HPDE6-E6E7 (cell line): ENCODE data around the gene NUFIP2.
"Not testable (repeated sequence)": the region's sequence is repeated elsewhere in the genome, so short reads cannot be mapped to it uniquely, and the experiment has no call there.

Experiments
- DNase-seq: peaks from one replicate; pipeline ENCODE4 v3.0.0; 2011; ENCODE audit warnings: missing footprints; ENCODE audit errors: extremely low spot score

The NUFIP2 gene

GRCh38 chr17:29238133-29238850 lies 55.7 kb downstream of the NUFIP2 start:
- DNase-seq: no peak

- no peak for DNase-seq
These were observed 56.3 kb downstream of the NUFIP2 start for GRCh38 chr17:29237476-29238132.

- DNase-seq: no peak
These were observed 58.0 kb downstream of the NUFIP2 start for GRCh38 chr17:29235904-29236303.

GRCh38 chr17:29234972-29235371 lies 59.0 kb downstream of the NUFIP2 start:
- not testable (repeated sequence) for DNase-seq

- DNase-seq: no peak
These were observed 60.6 kb downstream of the NUFIP2 start for GRCh38 chr17:29233301-29233700.

DNA sequence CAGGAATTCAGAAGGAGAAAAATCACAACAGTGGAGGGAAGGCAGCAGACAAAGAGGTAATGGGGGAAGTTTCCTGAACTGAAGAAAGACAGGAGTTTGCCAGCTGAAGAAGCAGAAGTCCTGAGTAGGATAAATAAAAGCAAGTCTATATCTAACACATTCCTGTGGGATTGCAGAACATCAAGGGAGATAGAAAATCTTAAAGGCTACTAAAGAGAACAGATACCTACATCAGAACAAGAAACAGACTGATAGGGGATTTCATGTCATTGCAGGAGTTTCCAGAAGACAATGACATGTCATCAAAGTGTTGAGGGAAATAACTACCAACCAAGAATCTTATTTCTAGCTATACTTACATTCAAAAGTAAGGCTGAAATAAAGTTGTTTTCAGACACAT lies 68.6 kb downstream of the NUFIP2 start:
- no peak for DNase-seq

- DNase-seq: not testable (repeated sequence)
These were observed 72.6 kb downstream of the NUFIP2 start for GRCh38 chr17:29221338-29221737.

DNA sequence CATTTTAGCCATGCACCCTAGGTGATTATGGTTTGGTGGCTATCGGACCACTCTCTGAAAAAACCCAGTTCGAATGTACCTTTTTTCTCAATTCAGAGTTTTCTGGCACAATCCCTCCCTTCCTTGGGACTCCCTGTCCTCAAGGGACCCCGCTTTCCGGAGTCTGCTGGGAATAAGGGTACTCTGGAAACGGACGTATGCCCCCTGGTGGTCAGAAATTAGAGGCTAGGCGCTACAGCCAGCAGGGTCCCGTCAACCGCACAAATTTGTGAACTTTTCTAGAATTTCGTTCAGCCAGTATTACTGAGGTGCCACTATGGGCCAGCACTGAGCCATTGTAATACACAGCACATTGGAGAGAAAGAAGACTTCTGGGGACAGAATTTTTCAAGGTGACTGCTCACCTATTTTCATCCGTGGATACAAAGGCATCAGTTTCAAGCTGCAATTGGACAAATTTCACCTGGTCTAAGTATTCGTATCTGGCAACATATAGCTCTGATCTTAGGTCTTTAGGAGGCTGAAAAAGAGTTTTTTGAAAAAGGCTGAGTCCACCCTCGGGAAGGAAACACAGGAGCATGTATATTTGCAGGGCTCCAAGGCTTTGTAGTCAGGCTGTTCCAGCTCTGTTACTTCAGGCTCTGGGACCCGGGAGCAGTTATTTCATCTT lies 74.4 kb downstream of the NUFIP2 start:
- DNase-seq: peak; percentile 71

DNA sequence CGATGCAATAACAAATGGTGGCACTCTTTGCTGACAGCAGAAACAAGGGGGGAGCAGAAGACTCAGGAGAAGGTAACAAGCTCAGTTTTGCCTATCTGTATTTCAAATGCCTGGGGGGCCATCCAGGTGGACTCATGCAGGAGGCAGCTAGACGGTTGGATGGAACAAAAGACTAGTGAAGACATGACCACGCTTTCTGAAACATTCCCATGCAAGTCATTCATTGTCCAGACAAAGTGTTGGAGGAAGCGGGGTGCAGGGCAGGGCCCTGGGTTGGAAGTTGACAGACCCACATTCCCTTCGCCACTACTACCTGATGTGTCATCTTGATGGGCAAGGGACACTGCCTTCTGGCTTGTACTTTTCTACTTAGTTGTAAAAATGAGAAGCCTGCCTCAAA lies 77.1 kb downstream of the NUFIP2 start:
- DNase-seq: no peak

GRCh38 chr17:29216181-29216580 lies 77.8 kb downstream of the NUFIP2 start:
- no peak for DNase-seq

- no peak for DNase-seq
These were observed 78.2 kb downstream of the NUFIP2 start for GRCh38 chr17:29215717-29216116.

DNA sequence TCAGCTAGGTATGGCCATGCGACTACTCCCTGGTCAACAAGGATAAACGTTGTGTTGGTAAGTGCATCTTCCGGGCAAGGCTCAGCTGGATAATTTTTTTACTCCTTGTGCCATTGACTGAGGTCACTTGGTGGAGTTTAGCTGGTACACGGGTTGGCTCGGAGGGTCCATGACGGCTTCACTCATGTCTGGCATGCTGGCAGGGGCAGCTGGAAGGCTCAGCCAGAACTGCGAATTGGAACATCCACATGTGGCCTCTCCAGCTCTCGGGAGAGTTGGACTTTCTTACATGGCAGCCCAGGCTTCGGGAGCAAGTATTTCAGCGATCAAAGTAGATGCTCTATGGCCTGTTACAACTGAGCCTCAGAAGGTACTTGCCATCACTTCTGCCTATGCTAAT lies 78.8 kb downstream of the NUFIP2 start:
- no peak for DNase-seq

GRCh38 chr17:29214215-29215146 lies 79.5 kb downstream of the NUFIP2 start:
- no peak for DNase-seq

DNA sequence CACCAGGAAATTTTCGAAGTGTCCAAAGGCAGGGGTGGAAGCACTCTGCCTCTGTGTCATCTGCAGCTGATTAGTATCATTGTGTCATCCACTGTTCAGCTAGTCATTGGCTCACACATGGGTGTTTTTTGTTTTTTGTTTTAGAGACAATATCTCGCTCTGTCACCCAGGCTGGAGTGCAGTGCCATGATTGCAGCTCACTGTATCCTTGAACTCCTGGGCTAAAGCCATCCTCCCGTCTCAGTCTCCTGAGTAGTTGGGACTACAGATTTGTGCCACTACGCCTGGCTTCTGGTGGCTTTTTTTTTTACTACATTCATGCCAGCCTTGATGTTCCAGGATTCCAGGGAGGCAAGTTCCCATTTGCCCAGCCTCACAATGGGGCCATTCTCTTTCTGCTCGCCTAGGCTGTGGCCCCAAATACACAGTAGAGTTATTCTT lies 81.2 kb downstream of the NUFIP2 start:
- no peak for DNase-seq

DNA sequence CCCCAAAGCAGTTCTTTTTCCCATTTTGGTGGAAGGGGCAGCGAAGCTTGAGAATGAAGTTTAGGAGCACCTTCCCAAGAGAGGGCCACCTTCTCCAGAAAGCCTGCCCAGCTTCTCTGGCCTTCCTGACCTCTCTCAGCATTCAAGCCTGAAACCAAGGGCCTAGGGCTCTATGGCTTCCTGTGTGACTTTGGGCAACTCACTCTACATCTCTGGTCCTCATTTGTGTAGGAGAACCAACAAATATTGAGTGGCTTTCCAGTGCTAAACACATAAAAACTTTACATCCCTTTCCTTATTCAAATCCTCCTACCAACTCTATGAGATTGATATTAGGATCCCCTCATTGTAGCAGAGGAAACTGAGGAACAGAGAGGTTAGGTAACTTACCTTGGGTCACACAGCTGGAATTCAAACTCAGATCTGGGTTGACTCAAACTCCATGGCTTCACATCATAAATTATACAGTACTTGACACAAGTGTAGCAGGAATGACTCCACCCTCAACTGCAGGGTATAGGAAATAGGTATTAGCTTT lies 81.8 kb downstream of the NUFIP2 start:
- DNase-seq: no peak

DNA sequence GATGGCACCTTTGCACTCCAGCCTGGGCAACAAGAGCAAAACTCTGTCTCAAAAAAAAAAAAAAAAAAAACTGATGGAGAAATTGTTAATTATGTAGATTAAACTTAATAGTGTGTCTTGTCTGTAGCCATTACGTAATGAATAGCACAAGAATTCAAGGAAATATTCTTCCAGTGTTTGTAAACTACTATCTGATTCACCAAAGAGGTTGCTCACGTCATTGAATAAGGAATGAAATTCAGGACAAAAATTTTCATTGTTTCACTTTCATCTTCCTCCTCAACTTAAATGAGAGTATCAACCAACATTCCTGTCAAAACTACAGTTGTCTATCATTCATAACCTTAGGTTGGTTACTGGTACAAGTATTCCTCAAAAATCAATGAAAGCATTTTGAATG lies 83.1 kb downstream of the NUFIP2 start:
- no peak for DNase-seq

- DNase-seq: no peak
These were observed 84.9 kb downstream of the NUFIP2 start for GRCh38 chr17:29209073-29209472.

DNA sequence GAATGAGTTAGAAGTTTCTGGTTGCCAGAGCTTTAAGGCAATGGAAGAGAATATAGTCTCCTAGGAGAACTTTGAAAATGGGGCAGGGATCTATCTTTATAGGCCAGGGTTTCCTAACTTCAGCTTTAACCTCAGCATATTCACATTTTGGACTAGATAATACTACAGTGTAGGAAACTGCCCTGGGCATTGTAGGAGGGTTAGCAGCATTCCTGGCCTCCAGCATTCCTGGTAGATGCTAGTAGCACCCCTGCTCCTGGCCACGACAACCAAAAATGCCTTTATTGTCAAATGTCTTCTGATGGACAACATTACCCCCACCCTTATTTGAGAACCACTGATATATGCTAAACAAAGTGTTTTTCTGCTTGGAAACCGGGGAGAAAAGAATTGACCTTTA lies 86.0 kb downstream of the NUFIP2 start:
- no peak for DNase-seq
